DND-41 (cell line): ENCODE data around the gene ANKRD55.

Experiments
- CTCF ChIP-seq: IDR thresholded peaks from 2 replicates; pipeline ENCODE4 v1.5.1; 2012; ENCODE audit warnings: borderline replicate concordance, low read length, moderate library complexity, mild to moderate bottlenecking; ENCODE audit not compliant: poor library complexity, severe bottlenecking; ENCODE audit errors: extremely low read depth
- EZH2 ChIP-seq: IDR thresholded peaks from 3 replicates; pipeline ENCODE4 v1.6.1; 2012; ENCODE audit warnings: borderline replicate concordance, low read depth, mild to moderate bottlenecking, moderate library complexity, low read length, inconsistent platforms; ENCODE audit not compliant: severe bottlenecking

DNA sequence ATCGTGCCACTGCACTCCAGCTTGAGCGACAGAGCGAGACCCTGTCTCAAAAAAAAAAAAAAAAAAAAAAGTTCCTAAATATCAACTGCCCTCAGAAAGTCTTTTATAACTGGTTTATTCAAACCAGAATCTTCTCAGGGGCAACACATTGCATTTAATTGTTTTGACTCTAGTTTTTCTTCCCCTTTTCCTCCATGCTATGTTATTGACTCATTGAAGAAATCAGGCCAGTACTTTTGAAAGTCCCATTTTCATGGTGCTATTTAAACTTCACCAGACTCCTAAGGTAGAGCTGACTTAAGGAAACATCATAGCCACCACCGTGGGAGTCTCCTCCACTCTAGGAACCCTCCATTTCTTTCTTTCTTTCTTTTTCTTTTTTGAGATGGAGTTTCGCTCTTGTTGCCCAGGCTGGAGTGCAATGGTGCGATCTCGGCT, 155.3 kb downstream of the ANKRD55 start:
- no peak for TF ChIP-seq CTCF
- TF ChIP-seq EZH2, result no peak
